Activated T-helper 2 cell treated with anti-CD3 and anti-CD28 coated beads, Interferon-gamma antibody, Interleukin-2, Interleukin-4, amounts not matched to agents 10 μg/mL and 5 μg/mL and 100 μg/mL, durations not matched to agents 14 hours and 24 hours and 36 hours (primary cell): ENCODE results near the gene DOCK1. TPM values are rescaled to one million over a fixed set of nuclear protein-coding genes. Genes with fewer than 3 reads are reported as not detected.

Experiments
- DNase-seq: peaks from one replicate; pipeline ENCODE4 v3.0.0; 2021; ENCODE audit warnings: low spot score
- H3K27ac Mint-ChIP-seq: one replicate; pipeline ENCODE4 v1.8.0; 2021; ENCODE audit warnings: mixed read lengths
- H3K27me3 Mint-ChIP-seq: one replicate; pipeline ENCODE4 v1.8.0; 2021; ENCODE audit warnings: low read depth, mixed read lengths
- H3K36me3 Mint-ChIP-seq: one replicate; pipeline ENCODE4 v1.8.0; 2021; ENCODE audit warnings: low read depth, mixed read lengths
- H3K4me1 Mint-ChIP-seq: one replicate; pipeline ENCODE4 v1.8.0; 2021; ENCODE audit warnings: low read depth, mixed read lengths
- H3K4me3 Mint-ChIP-seq: one replicate; pipeline ENCODE4 v1.8.0; 2021; ENCODE audit warnings: low read depth, mild to moderate bottlenecking, moderate library complexity, mixed read lengths
- H3K9me3 Mint-ChIP-seq: one replicate; pipeline ENCODE4 v1.8.0; 2021; ENCODE audit warnings: mixed read lengths
- intact Hi-C: fragments of 100-400 bp; cut with micrococcal nuclease; formaldehyde crosslinking; loops from one replicate; pipeline ENCODE4 v1.15.1; 2023
- total RNA-seq: library from RNA; stranded (reverse); gene quantifications from 2 replicates; pipeline ENCODE4 v1.2.3, GENCODE V29; 2022

The DOCK1 gene
- total RNA-seq, 1 donor from 2014 or later, result 0.59 TPM

DNA sequence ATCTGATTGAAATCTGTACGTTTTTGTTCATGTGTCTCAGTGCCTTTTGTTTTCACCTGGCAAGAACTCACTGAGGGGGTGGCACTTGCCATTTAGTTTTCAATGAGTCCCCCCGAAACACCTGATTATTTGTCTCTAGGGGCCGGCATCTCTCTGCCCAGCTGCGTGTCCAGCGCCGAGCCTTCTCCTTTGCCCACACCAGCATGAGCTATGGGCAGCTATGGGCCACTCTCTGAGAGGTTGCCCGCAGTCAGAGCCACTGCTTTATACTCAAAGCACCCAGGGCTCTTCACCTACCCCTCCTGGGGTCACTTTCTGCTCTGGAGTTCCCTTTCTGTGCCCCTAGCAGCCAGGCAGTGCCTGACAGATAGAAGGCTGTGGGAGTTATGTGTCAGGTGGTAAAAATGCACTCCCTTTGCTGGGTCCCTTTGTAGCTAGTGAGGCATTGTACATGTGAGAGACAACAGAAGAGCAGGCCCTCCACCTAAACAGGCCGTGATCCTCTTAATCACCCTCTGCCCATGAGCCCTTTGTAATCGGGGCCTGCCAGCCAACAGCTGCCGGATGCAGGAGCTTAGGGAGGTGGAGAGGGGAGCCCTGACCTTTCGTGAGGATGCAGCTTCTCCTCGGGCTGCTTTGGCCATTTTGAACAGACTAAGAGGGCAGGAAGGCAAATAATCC lies 510.8 kb downstream of the DOCK1 start:
- H3K4me1 Mint-ChIP-seq, result no peaks in the 10 kb centered on the region
- H3K27me3 Mint-ChIP-seq, result no peaks in the 10 kb centered on the region
- H3K4me3 Mint-ChIP-seq, result no peak overlapping the region
- H3K36me3 Mint-ChIP-seq, result no peaks in the 10 kb centered on the region
- intact Hi-C loops, result no loop called here
- H3K9me3 Mint-ChIP-seq, result no peaks in the 10 kb centered on the region
- H3K27ac Mint-ChIP-seq, result no peak overlapping the region
- no peak for DNase-seq

DNA sequence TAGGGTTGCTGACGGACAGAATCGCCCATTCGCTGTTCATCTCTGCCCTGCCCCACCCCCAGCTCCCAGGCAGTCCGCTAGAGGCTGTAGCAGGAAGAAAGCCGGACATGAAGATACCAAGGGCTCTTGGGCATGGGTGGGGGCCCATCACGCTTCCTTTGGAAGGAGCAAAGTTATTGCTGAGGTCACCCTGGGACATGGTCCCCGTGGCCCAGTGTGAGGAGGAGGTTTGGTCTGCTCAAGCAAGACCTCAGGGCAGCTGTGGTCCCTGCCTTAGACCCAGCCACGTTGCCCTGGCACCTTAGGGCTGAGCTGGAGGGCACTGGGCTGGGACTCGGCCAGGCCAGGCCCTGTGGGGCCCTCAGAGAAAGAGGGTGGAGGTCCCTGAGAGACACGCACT lies 511.8 kb downstream of the DOCK1 start:
- Mint-ChIP-seq H3K27ac (no peak overlapping the region), H3K9me3 (no peaks in the 10 kb centered on the region), H3K36me3 (no peaks in the 10 kb centered on the region), H3K4me3 (no peak overlapping the region), H3K4me1 (no peaks in the 10 kb centered on the region), H3K27me3 (no peaks in the 10 kb centered on the region)
- DNase-seq, result no peak
- intact Hi-C loops, result no loop called here

DNA sequence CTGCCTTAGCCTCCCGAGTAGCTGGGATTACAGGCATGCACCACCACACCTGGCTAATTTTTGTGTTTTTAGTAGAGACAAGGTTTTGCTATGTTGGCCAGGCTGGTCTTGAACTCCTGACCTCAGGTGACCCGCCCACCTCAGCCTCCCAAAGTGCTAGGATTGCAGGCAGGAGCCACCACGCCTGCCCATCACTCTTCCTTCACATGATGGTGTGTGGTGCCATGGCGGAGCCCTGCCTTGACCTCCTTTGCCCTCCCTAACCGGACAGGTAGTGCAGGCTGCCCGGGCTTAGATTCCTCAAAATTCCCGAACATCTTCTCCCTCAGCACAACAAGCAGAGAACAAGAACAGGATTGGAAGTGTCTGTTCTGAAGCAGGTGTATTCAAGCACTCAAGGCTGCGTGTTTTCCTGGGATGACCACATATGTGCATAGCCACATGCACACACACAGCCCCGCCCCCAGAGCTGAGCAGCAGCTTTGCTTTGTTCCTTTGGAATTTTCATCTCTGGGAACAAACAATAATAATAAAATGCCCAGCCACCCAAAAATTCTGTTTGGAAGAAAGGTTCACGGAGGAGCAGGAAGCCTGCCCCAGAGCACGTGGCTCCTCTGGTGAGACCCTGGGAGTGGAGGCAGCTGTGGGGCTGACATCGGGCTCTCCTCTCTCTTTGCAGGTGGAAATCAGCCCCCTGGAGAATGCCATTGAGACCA lies 512.6 kb downstream of the DOCK1 start:
- intact Hi-C loops, result no loop called here
- no peak overlapping the region for H3K27ac Mint-ChIP-seq

DNA sequence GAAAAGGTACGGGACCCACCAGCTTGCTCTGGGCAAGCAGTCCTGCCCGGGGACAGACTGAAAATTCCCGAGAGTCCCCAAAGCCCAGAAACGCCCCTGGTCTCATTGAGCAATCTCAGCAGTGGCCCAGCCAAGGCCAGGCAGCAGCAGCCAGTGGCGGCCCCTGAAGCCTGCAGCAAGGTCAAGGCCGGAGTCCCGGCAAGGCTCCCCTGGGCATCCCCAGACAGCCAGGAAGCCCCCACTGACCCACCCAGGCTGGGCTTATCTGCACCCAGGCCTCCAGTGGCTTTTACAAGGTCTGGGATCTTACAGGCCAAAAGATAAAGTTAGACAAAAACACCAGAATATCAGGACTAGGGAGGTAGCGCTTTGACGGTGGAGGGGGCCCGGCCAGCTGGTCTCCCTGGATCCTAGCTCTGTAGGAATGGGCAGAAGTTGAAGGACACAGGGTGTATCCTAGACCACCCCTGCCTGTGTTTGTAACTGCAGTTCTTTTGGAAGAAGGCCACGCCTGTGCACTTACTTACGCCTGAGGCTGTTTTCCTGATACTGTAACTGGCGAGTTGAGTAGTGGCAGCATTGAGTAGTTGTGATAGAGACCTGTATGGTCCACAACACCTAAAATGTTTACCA lies 513.4 kb downstream of the DOCK1 start:
- Mint-ChIP-seq H3K36me3 (no peaks in the 10 kb centered on the region), H3K4me1 (no peaks in the 10 kb centered on the region), H3K4me3 (no peak overlapping the region), H3K9me3 (no peaks in the 10 kb centered on the region), H3K27me3 (no peaks in the 10 kb centered on the region), H3K27ac (no peak overlapping the region)
- intact Hi-C loops, result no loop called here
- DNase-seq, result no peak

More for the DNA sequence above, 512.6 kb downstream of the DOCK1 start:
- Mint-ChIP-seq H3K4me1 (no peaks in the 10 kb centered on the region), H3K36me3 (no peaks in the 10 kb centered on the region), H3K9me3 (no peaks in the 10 kb centered on the region), H3K27me3 (no peaks in the 10 kb centered on the region), H3K4me3 (no peak overlapping the region)
- no peak for DNase-seq

DNA sequence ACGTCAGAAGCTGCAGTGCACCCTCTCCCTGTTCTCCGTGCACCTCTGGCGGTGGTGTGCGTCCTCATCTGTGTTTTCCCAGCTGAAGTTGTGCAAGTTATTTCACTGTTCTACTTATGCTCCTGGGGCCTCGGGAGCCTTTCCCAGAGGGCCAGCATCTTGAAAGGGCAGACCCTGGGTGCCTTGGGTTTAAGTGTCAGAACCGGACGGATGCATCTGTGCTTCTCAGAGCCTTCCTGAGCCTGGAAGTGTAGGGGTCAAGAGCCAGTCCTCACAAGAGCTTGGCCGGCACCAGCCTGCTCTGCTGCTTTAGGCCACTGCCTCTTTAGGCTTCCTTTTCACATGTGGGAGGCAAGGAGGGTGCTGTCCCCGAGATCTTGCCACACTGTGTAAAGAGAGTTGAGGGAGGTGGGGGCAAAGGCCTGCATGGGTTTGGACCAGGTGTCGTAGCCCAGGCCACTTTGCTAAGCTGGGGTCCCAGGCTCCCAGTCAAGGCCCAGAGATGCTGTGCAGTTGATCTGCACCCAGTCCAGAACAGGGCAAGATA lies 515.0 kb downstream of the DOCK1 start:
- no peak overlapping the region for H3K27ac Mint-ChIP-seq
- intact Hi-C loops, result no loop called here
- no peaks in the 10 kb centered on the region for H3K27me3 Mint-ChIP-seq
- no peaks in the 10 kb centered on the region for H3K4me1 Mint-ChIP-seq
- no peak overlapping the region for H3K4me3 Mint-ChIP-seq
- no peak for DNase-seq
- no peaks in the 10 kb centered on the region for H3K36me3 Mint-ChIP-seq
- no peaks in the 10 kb centered on the region for H3K9me3 Mint-ChIP-seq

DNA sequence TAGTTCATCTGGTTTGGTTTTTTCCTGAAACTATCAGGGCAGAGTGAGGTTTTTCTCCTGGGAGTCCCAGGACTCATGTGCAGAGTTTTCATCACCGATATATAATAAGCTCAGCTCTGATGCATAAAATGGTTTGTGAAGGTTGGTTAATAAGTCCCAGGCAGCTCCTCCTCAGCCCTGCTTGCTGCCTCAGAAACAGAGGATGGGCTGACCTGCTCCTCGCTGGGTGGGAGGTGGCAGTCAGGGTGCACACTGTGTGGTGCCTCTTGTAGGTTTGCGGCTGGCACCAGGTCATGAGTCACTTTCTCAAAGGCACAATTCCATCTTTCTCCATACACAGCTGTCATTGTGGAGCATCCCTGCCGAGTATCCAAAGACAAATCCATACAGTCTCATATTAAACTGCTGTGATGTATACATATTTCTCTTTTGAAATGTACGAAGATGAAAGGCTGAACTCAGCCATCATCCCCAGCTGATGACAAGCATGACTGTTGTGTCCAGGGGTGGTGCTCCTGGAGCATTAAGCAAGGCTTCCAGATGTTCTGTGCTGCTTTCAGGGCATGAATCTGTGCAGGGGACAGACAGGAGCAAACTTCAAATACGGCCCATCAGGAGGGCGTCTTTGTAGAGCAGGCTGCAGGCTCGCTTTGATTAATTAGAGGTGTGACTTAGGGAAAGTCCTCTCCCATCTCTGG lies 518.1 kb downstream of the DOCK1 start:
- no peak for DNase-seq
- Mint-ChIP-seq H3K9me3 (no peaks in the 10 kb centered on the region), H3K36me3 (no peaks in the 10 kb centered on the region), H3K4me1 (no peaks in the 10 kb centered on the region), H3K27me3 (no peaks in the 10 kb centered on the region), H3K4me3 (no peak overlapping the region), H3K27ac (no peak overlapping the region)
- intact Hi-C loops, result no loop called here

DNA sequence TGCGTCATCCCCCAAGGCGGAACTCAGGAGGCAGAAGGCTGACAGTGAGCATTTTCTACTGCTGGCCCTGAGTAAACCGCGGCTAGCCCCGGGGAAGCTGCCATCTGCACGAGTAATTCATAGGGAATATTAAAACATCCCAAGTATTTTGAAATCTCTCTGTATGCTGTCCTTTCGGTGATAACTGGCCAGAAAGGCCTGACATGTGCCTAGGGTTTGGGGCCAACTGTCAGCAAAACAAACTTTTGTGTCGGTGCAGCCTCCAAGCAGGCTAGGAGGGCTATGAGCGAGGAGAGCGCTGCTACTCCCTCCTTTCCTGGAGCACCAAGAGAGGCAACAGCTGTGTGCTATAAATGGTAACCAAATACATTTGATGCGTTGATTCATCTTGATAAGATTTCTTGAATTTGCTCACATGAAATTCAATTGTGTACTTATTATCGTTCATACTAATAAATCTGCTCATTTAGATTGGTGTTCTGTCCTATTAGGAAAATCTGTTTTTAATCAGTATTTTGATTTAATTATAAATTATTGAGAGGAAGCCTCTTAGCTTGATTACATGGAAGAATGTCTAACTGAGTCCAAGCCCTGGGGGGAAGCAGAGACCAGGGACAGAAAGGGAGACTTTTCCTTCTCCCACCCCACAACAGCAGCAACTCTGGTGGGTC lies 519.5 kb downstream of the DOCK1 start:
- no peaks in the 10 kb centered on the region for H3K27me3 Mint-ChIP-seq
- no peak overlapping the region for H3K4me3 Mint-ChIP-seq
- H3K36me3 Mint-ChIP-seq, result no peaks in the 10 kb centered on the region
- H3K4me1 Mint-ChIP-seq, result no peaks in the 10 kb centered on the region
- H3K27ac Mint-ChIP-seq, result no peak overlapping the region
- DNase-seq, result no peak
- intact Hi-C loops, result no loop called here
- no peaks in the 10 kb centered on the region for H3K9me3 Mint-ChIP-seq

DNA sequence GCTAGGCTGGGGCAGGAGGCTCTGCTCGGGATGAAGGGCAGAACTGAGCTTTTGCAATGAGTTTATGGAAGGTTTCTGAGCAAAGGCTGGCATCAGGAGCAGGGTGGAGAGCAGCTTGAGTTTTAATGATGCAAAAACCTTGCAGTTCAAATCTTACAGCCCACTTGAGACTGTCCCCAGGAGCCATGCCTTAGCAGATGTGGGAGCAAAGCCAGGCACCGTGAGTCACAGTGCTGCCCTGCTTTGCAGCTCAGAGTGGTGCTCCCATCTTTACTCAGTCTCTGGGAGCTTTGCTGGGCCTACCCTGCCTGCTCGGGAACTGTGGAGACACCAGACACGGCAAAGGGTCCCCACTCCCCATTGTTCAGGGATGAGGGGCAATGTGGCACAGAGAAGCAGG lies 521.5 kb downstream of the DOCK1 start:
- H3K9me3 Mint-ChIP-seq, result no peaks in the 10 kb centered on the region

DNA sequence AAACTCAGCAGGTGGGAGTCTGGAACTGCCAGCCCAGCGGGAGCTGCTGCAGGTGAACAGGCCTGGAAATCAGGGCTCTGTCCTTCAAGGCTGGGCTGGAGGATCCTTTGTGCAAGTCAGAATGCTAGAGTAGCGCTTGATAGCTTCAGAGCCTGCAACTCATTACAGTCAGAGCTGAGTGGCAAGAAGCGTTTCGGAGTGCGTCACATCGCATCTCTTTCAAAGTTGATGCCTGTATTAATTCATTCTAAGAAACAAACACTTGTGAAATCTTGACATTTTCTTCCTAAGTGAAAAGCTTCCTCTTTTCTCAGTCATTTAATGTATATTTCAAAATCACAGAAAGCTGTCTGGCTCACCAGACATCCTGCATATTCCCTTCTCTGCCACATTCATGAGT lies 522.7 kb downstream of the DOCK1 start:
- H3K4me1 Mint-ChIP-seq, result no peaks in the 10 kb centered on the region
- no peaks in the 10 kb centered on the region for H3K27me3 Mint-ChIP-seq
- no peak for DNase-seq
- intact Hi-C loops, result no loop called here
- H3K4me3 Mint-ChIP-seq, result no peak overlapping the region
- H3K36me3 Mint-ChIP-seq, result no peaks in the 10 kb centered on the region
- H3K9me3 Mint-ChIP-seq, result no peaks in the 10 kb centered on the region
- H3K27ac Mint-ChIP-seq, result no peak overlapping the region

More for the DNA sequence above, 521.5 kb downstream of the DOCK1 start:
- H3K4me1 Mint-ChIP-seq, result no peaks in the 10 kb centered on the region
- H3K27me3 Mint-ChIP-seq, result no peaks in the 10 kb centered on the region
- H3K4me3 Mint-ChIP-seq, result no peak overlapping the region
- H3K27ac Mint-ChIP-seq, result no peak overlapping the region
- H3K36me3 Mint-ChIP-seq, result no peaks in the 10 kb centered on the region
- intact Hi-C loops, result no loop called here
- no peak for DNase-seq

DNA sequence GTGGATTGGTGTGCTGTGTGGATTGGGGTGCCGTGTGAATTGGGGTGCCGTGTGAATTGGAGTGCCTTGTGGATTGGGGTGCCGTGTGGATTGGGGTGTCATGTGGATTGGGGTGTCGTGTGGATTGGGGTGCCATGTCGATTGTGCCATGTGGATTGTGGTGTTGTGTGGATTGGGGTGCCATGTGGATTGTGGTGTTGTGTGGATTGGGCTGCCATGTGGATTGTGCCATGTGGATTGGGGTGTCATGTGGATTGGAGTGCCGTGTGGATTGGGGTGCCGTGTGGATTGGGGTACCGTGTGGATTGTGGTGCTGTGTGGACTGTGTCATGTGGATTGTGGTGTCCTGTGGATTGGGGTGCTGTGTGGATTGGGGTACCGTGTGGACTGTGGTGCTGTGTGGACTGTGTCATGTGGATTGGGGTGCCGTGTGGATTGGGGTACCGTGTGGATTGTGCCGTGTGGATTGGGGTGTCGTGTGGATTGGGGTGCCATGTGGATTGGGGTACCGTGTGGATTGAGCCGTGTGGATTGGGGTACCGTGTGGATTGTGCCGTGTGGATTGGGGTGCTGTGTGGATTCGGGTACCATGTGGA lies 523.3 kb downstream of the DOCK1 start:
- H3K27me3 Mint-ChIP-seq, result no peaks in the 10 kb centered on the region
- H3K36me3 Mint-ChIP-seq, result no peaks in the 10 kb centered on the region
- no peak for DNase-seq

DNA sequence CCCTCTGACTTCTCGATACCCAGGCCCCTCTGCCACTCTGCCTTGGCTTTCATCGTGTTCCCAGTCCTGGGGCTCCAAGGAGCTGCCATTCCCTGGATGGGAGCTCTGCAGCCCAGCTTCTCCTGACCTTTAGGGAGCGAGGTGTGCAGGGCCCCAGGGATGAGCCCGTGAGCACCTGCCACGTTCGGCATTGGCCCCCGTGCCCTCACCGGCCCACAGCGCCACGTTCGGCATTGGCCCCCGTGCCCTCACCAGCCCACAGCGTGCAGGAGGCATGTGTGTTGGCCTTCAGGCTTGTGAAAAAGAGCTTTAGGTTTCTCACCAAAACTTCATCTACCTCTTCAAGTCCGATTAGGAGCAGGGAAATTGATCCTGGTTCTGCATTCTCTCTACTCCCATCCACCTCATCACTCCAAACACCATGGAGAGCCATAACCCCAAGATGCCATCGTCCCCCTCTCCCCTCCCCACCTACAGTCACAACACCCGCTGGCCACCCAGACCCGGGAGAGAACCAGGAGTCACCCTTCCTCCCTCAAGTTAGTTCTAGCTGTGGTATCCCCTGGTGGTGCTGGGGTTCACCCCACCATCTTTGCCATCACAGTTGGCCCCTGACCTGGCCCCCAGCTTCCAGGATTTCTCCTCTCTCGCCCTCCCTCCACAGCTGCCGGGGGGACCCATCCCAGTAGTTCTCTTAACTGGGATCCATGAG lies 524.5 kb downstream of the DOCK1 start:
- Mint-ChIP-seq H3K4me1 (no peaks in the 10 kb centered on the region), H3K9me3 (no peaks in the 10 kb centered on the region), H3K4me3 (no peak overlapping the region), H3K27me3 (no peaks in the 10 kb centered on the region), H3K36me3 (no peaks in the 10 kb centered on the region), H3K27ac (no peak overlapping the region)
- intact Hi-C loops, result no loop called here
- DNase-seq, result no peak

More for the DNA sequence above, 523.3 kb downstream of the DOCK1 start:
- H3K27ac Mint-ChIP-seq, result no peak overlapping the region
- no peaks in the 10 kb centered on the region for H3K9me3 Mint-ChIP-seq
- H3K4me1 Mint-ChIP-seq, result no peaks in the 10 kb centered on the region
- H3K4me3 Mint-ChIP-seq, result no peak overlapping the region
- intact Hi-C loops, result no loop called here
